Measurements from ENCODE around the gene TMEM108. TPM values are rescaled to one million over a fixed set of nuclear protein-coding genes. Genes with fewer than 3 reads are reported as not detected.

TMEM108 gene
- total RNA-seq, 6 experiments from 2014 or later, result not detected

DNA sequence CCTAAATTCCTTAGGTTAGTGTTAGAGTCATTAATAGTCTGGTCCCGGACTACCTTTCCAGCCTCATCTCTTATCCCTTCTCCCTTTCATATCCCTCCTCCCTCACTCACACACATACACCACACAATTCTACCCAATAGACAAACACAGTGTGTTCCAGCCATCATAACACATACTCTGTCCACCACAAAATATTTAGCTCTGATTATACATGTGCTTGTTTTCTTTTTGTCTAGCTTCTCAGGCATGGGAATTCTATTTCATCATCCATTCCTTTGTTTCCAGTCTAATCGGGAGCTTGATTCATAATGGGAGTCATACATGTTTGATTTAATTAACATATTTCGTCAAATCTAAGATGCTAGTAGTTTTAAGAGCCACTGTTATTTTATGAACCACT, 199.8 kb downstream of the TMEM108 start:
- Mint-ChIP-seq H3K9me3 (no peaks in the 10 kb centered on the region), H3K36me3 (ENCODE audit: low read depth) (no peaks in the 10 kb centered on the region), H3K27me3 (ENCODE audit: insufficient read depth) (peaks cover 6% of the 10 kb centered on the region)

DNA sequence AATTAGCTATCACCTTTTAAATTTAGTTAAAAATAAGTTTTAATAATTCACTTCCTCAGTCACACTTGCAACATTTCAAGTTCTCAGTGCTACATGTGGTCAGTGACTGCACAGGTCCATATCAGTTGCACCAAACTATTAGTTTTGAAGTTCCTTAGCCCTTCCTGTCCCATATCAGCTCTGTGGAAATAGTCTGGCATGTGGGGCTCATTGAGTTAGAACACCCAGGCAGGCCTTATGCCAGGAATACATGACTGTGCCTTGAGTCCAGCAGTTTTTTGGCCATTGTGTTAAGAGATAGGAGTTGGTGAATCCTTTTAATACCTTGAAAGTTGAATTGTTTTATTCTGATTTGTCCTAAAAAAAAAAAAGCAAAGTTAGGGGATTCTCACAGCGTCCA, 207.9 kb downstream of the TMEM108 start:
- TF ChIP-seq, protein P1, sequence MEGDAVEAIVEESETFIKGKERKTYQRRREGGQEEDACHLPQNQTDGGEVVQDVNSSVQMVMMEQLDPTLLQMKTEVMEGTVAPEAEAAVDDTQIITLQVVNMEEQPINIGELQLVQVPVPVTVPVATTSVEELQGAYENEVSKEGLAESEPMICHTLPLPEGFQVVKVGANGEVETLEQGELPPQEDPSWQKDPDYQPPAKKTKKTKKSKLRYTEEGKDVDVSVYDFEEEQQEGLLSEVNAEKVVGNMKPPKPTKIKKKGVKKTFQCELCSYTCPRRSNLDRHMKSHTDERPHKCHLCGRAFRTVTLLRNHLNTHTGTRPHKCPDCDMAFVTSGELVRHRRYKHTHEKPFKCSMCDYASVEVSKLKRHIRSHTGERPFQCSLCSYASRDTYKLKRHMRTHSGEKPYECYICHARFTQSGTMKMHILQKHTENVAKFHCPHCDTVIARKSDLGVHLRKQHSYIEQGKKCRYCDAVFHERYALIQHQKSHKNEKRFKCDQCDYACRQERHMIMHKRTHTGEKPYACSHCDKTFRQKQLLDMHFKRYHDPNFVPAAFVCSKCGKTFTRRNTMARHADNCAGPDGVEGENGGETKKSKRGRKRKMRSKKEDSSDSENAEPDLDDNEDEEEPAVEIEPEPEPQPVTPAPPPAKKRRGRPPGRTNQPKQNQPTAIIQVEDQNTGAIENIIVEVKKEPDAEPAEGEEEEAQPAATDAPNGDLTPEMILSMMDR (IDR thresholded peaks at IDR 0.05), result no peak
- H3K36me3 Mint-ChIP-seq (ENCODE audit: low read depth), result no peaks in the 10 kb centered on the region

More for the DNA sequence above, 199.8 kb downstream of the TMEM108 start:
- Mint-ChIP-seq H3K4me1 (ENCODE audit: low read depth) (no peaks in the 10 kb centered on the region), H3K27ac (no peak overlapping the region), H3K4me3 (no peak overlapping the region)
- TF ChIP-seq, protein P1 (IDR thresholded peaks at IDR 0.05), result no peak
- DNase-seq, result no peak

DNA sequence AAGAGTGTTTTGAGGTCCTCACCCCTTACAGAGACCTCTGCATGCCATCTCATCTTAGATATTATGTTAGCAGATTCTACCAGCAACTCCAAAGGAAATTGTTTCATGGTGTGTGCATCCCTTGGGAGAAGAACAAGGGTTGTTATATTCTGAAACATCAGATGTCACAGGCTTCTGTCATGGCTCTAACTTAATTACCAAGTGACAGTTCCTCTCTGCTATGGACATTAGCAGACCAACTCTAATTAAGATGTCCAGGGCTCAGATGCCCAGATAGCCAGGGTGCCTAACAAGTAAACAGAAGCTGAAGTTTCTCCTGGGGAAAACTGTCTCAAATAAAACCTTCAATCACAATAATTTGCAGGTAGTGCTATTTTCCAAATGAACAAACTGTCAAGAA, 208.6 kb downstream of the TMEM108 start:
- TF ChIP-seq, protein P1 (IDR thresholded peaks at IDR 0.05), result no peak
- Mint-ChIP-seq H3K9me3 (no peaks in the 10 kb centered on the region), H3K4me1 (ENCODE audit: low read depth) (no peaks in the 10 kb centered on the region), H3K4me3 (no peak overlapping the region), H3K27me3 (ENCODE audit: insufficient read depth) (peaks cover 14% of the 10 kb centered on the region; the same call in 1 of the 2 replicates), H3K27ac (no peak overlapping the region), H3K36me3 (ENCODE audit: low read depth) (no peaks in the 10 kb centered on the region)
- DNase-seq, result no peak

More for the DNA sequence above, 207.9 kb downstream of the TMEM108 start:
- Mint-ChIP-seq H3K27ac (no peak overlapping the region), H3K4me1 (ENCODE audit: low read depth) (no peaks in the 10 kb centered on the region), H3K4me3 (no peak overlapping the region), H3K9me3 (no peaks in the 10 kb centered on the region), H3K27me3 (ENCODE audit: insufficient read depth) (peaks cover 14% of the 10 kb centered on the region; the same call in 1 of the 2 replicates)
- DNase-seq, result no peak

DNA sequence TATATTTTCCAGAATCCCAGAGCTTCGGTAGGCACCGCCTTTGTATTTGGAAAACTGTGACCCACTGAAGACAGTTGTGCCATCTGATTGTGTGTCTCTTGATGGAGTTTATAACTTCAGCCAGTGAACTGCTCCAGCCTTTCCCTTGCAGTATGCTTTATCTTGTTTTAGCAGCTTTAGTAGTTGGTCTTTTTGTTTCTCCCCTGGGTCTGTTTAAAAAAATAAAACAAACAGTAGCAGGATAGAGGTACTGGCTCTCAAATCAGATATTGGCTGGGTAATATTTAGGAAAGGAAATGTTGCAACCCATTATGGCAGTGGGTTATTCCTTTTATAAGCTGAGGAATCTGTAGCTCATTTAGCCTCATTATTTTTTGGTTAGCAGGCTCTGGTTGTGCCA, 210.2 kb downstream of the TMEM108 start:
- Mint-ChIP-seq H3K4me3 (no peak overlapping the region), H3K9me3 (no peaks in the 10 kb centered on the region), H3K27ac (no peak overlapping the region), H3K27me3 (ENCODE audit: insufficient read depth) (peaks cover 7% of the 10 kb centered on the region; the same call in 1 of the 2 replicates), H3K4me1 (ENCODE audit: low read depth) (no peaks in the 10 kb centered on the region), H3K36me3 (ENCODE audit: low read depth) (no peaks in the 10 kb centered on the region)
- TF ChIP-seq, protein P1 (IDR thresholded peaks at IDR 0.05), result no peak
- no peak for DNase-seq

DNA sequence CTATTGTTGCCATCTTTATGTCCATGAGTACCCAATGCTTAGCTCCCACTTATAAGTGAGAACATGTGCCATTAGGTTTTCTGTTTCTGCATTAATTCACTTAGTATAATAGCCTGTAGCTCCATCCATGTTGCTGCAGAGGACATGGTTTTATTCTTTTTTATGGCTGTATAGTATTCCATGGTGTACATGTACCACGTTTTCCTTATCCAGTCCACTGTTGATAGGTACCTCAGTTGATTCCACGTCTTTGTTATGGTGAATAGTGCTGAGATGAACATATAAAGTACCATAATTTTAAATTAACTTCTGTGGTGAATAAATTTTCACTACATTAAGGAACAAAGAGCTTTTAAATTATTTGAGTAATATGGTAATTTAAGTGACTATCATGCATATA, 211.3 kb downstream of the TMEM108 start:
- no peaks in the 10 kb centered on the region for H3K36me3 Mint-ChIP-seq (ENCODE audit: low read depth)
- no peak overlapping the region for H3K4me3 Mint-ChIP-seq
- H3K9me3 Mint-ChIP-seq, result no peaks in the 10 kb centered on the region
- TF ChIP-seq, protein P1 (IDR thresholded peaks at IDR 0.05), result no peak
- H3K4me1 Mint-ChIP-seq (ENCODE audit: low read depth), result no peaks in the 10 kb centered on the region
- H3K27me3 Mint-ChIP-seq (ENCODE audit: insufficient read depth), result peaks cover 7% of the 10 kb centered on the region; the same call in 1 of the 2 replicates
- no peak overlapping the region for H3K27ac Mint-ChIP-seq
- DNase-seq, result no peak

DNA sequence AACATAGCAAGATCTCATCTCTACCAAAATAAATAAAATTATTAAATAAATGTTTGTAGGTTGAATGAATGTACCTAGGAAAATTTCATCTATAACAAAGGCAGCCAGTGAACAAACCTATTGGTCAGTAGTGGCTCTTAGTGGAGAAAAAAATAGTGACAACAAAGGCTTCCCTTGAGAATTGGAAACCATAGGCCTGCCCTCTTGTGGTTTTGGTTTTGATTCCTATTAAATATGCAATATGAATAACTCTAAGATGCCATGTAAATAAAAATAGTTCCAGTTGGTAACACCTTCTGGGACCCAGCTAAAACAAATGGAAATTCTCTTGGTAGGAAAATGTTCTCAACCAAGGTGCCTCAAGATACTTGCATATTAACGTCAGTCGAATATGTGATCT, 216.0 kb downstream of the TMEM108 start:
- Mint-ChIP-seq H3K4me3 (no peak overlapping the region), H3K27me3 (ENCODE audit: insufficient read depth) (no peaks in the 10 kb centered on the region), H3K4me1 (ENCODE audit: low read depth) (peaks cover 25% of the 10 kb centered on the region), H3K36me3 (ENCODE audit: low read depth) (peaks cover 7% of the 10 kb centered on the region; the same call in 1 of the 2 replicates), H3K9me3 (no peaks in the 10 kb centered on the region), H3K27ac (no peak overlapping the region)
- TF ChIP-seq, protein P1 (IDR thresholded peaks at IDR 0.05), result no peak
- no peak for DNase-seq

Measured in HFFc6 (cell line).